WTC11 (cell line): ENCODE results near the gene CERT1. TPM values are rescaled to one million over a fixed set of nuclear protein-coding genes. Genes with fewer than 3 reads are reported as not detected.
A peak's percentile ranks its signal among the peaks of the same experiment; 100 is the strongest.

ENCODE experiments used
- ATAC-seq: fragments of 200-7000 bp; cut with Tn5 transposase; 2 replicates; pipeline ENCODE4 v1.10.0; 2021; ENCODE audit warnings: mild to moderate bottlenecking, moderate library complexity
- CTCF ChIA-PET: fragments of 300-600 bp; sonication (Branson Sonifier 250); formaldehyde crosslinking; loops from one replicate; lab custom pipeline; 2021; ENCODE audit warnings: antibody characterized with exemption; lab: Charles Lee
- POLR2A ChIA-PET: fragments of 350-600 bp; sonication (Branson Sonifier 250); formaldehyde crosslinking; loops from one replicate; lab custom pipeline; 2021; ENCODE audit warnings: antibody characterized with exemption; lab: Charles Lee
- DNase-seq: peaks from one replicate; pipeline ENCODE4 v3.0.0; 2021; ENCODE audit warnings: low spot score
- H3K27ac Mint-ChIP-seq: 2 replicates; pipeline ENCODE4 v1.8.0; 2021; ENCODE audit warnings: mixed read lengths
- H3K27me3 Mint-ChIP-seq: 2 replicates; pipeline ENCODE4 v1.8.0; 2021; ENCODE audit warnings: low read depth, mild to moderate bottlenecking, moderate library complexity, mixed read lengths
- H3K36me3 Mint-ChIP-seq: 2 replicates; pipeline ENCODE4 v1.8.0; 2021; ENCODE audit warnings: mixed read lengths
- H3K4me1 Mint-ChIP-seq: 2 replicates; pipeline ENCODE4 v1.8.0; 2022; ENCODE audit warnings: mixed read lengths
- H3K4me3 Mint-ChIP-seq: 2 replicates; pipeline ENCODE4 v1.8.0; 2021; ENCODE audit warnings: mild to moderate bottlenecking, moderate library complexity, mixed read lengths
- H3K9me3 Mint-ChIP-seq: 2 replicates; pipeline ENCODE4 v1.8.0; 2021; ENCODE audit warnings: mixed read lengths
- ATF1 ChIP-seq: sonication (generic); formaldehyde crosslinking; IDR thresholded peaks from 2 replicates; pipeline ENCODE4 v1.8.1; 2023; ENCODE audit warnings: mild to moderate bottlenecking, moderate library complexity, missing genetic modification reagents
- EMX1 ChIP-seq: fragments of 250-450 bp; sonication (Bioruptor Pico); IDR thresholded peaks from 2 replicates; pipeline ENCODE4 v1.8.0; 2021; ENCODE audit warnings: mild to moderate bottlenecking
- FOXP1 ChIP-seq: sonication (generic); formaldehyde crosslinking; IDR thresholded peaks from 2 replicates; pipeline ENCODE4 v1.8.0; 2022; ENCODE audit warnings: missing genetic modification reagents, mild to moderate bottlenecking, moderate library complexity, borderline replicate concordance
- GABPB1 ChIP-seq: sonication (generic); formaldehyde crosslinking; IDR thresholded peaks from 2 replicates; pipeline ENCODE4 v1.8.1; 2023; ENCODE audit warnings: mild to moderate bottlenecking, missing genetic modification reagents
- NFATC4 ChIP-seq: fragments of 250-450 bp; sonication (Bioruptor Pico); IDR thresholded peaks from 2 replicates; pipeline ENCODE4 v1.9.0; 2021; ENCODE audit warnings: mild to moderate bottlenecking
- NR3C1 ChIP-seq: sonication (generic); formaldehyde crosslinking; conservative IDR thresholded peaks from 2 replicates; pipeline ENCODE4 v1.8.1; 2023; ENCODE audit warnings: low read depth, mild to moderate bottlenecking, missing genetic modification reagents
- SP1 ChIP-seq: sonication (generic); formaldehyde crosslinking; conservative IDR thresholded peaks from 2 replicates; pipeline ENCODE4 v1.8.1; 2022; ENCODE audit warnings: missing genetic modification reagents
- TEAD4 ChIP-seq: sonication (generic); formaldehyde crosslinking; IDR thresholded peaks from 2 replicates; pipeline ENCODE4 v1.8.0; 2022; ENCODE audit warnings: mild to moderate bottlenecking, missing genetic modification reagents
- ZNF263 ChIP-seq: sonication (generic); formaldehyde crosslinking; IDR thresholded peaks from 2 replicates; pipeline ENCODE4 v1.8.1; 2022; ENCODE audit warnings: low read depth, mild to moderate bottlenecking, moderate library complexity, missing genetic modification reagents
- ZNF317 ChIP-seq: sonication (generic); formaldehyde crosslinking; IDR thresholded peaks from 2 replicates; pipeline ENCODE4 v1.8.1; 2023; ENCODE audit warnings: low read depth, mild to moderate bottlenecking, moderate library complexity, missing genetic modification reagents, borderline replicate concordance
- ZNF416 ChIP-seq: fragments of 250-450 bp; sonication (Bioruptor Pico); IDR thresholded peaks from 2 replicates; pipeline ENCODE4 v1.9.0; 2021; ENCODE audit warnings: mild to moderate bottlenecking, inconsistent platforms
- ZNF423 ChIP-seq: fragments of 250-450 bp; sonication (Bioruptor Pico); IDR thresholded peaks from 2 replicates; pipeline ENCODE4 v2.1.2; 2022; ENCODE audit warnings: mild to moderate bottlenecking, moderate library complexity
- total RNA-seq: library from RNA; stranded (reverse); gene quantifications from 3 replicates; pipeline ENCODE4 v1.2.3, GENCODE V29; 2021
- TF ChIP-seq, protein P1 (sequence below): fragments of 200-600 bp; IDR thresholded peaks from 2 replicates; pipeline ENCODE4 v1.8.0; 2022; ENCODE audit warnings: antibody characterized with exemption
- TF ChIP-seq, protein P2 (sequence below): sonication (generic); formaldehyde crosslinking; IDR thresholded peaks from 2 replicates; pipeline ENCODE4 v1.8.0; 2022; ENCODE audit warnings: mild to moderate bottlenecking, missing genetic modification reagents
- TF ChIP-seq, protein P3 (sequence below): sonication (generic); formaldehyde crosslinking; IDR thresholded peaks from 2 replicates; pipeline ENCODE4 v1.8.1; 2023; ENCODE audit warnings: mild to moderate bottlenecking, missing genetic modification reagents
- TF ChIP-seq, protein P4 (sequence below): sonication (generic); formaldehyde crosslinking; IDR thresholded peaks from 2 replicates; pipeline ENCODE4 v1.8.0; 2022; ENCODE audit warnings: mild to moderate bottlenecking, missing genetic modification reagents
- TF ChIP-seq, protein P5 (sequence below): sonication (generic); formaldehyde crosslinking; IDR thresholded peaks from 2 replicates; pipeline ENCODE4 v1.8.1; 2023; ENCODE audit warnings: mild to moderate bottlenecking, missing genetic modification reagents
- TF ChIP-seq, protein P6 (sequence below): sonication (generic); formaldehyde crosslinking; IDR thresholded peaks from 2 replicates; pipeline ENCODE4 v1.8.0; 2022; ENCODE audit warnings: mild to moderate bottlenecking, missing genetic modification reagents
- TF ChIP-seq, protein P7 (sequence below): sonication (generic); formaldehyde crosslinking; IDR thresholded peaks from 2 replicates; pipeline ENCODE4 v1.8.1; 2022; ENCODE audit warnings: mild to moderate bottlenecking, moderate library complexity, missing genetic modification reagents

Gene CERT1
- total RNA-seq, 1 experiment from 2014 or later: 50.8 TPM

DNA sequence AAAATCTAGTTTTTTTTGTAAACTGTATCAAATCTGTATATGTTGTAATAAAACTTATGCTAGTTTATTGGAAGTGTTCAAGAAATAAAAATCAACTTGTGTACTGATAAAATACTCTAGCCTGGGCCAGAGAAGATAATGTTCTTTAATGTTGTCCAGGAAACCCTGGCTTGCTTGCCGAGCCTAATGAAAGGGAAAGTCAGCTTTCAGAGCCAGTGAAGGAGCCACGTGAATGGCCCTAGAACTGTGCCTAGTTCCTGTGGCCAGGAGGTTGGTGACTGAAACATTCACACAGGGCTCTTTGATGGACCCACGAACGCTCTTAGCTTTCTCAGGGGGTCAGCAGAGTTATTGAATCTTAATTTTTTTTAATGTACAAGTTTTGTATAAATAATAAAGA, 150.1 kb downstream of the CERT1 start:
- no peak for TF ChIP-seq NFATC4 (CRISPR knock-in tag)
- no peak for TF ChIP-seq ATF1 (CRISPR knock-in tag)
- TF ChIP-seq, protein P1, sequence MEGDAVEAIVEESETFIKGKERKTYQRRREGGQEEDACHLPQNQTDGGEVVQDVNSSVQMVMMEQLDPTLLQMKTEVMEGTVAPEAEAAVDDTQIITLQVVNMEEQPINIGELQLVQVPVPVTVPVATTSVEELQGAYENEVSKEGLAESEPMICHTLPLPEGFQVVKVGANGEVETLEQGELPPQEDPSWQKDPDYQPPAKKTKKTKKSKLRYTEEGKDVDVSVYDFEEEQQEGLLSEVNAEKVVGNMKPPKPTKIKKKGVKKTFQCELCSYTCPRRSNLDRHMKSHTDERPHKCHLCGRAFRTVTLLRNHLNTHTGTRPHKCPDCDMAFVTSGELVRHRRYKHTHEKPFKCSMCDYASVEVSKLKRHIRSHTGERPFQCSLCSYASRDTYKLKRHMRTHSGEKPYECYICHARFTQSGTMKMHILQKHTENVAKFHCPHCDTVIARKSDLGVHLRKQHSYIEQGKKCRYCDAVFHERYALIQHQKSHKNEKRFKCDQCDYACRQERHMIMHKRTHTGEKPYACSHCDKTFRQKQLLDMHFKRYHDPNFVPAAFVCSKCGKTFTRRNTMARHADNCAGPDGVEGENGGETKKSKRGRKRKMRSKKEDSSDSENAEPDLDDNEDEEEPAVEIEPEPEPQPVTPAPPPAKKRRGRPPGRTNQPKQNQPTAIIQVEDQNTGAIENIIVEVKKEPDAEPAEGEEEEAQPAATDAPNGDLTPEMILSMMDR: no peak
- TF ChIP-seq ZNF317: no peak
- TF ChIP-seq, protein P2, sequence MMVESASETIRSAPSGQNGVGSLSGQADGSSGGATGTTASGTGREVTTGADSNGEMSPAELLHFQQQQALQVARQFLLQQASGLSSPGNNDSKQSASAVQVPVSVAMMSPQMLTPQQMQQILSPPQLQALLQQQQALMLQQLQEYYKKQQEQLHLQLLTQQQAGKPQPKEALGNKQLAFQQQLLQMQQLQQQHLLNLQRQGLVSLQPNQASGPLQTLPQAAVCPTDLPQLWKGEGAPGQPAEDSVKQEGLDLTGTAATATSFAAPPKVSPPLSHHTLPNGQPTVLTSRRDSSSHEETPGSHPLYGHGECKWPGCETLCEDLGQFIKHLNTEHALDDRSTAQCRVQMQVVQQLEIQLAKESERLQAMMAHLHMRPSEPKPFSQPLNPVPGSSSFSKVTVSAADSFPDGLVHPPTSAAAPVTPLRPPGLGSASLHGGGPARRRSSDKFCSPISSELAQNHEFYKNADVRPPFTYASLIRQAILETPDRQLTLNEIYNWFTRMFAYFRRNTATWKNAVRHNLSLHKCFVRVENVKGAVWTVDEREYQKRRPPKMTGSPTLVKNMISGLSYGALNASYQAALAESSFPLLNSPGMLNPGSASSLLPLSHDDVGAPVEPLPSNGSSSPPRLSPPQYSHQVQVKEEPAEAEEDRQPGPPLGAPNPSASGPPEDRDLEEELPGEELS (CRISPR knock-in tag): no peak
- TF ChIP-seq NR3C1 (CRISPR knock-in tag): no peak
- TF ChIP-seq, protein P3, sequence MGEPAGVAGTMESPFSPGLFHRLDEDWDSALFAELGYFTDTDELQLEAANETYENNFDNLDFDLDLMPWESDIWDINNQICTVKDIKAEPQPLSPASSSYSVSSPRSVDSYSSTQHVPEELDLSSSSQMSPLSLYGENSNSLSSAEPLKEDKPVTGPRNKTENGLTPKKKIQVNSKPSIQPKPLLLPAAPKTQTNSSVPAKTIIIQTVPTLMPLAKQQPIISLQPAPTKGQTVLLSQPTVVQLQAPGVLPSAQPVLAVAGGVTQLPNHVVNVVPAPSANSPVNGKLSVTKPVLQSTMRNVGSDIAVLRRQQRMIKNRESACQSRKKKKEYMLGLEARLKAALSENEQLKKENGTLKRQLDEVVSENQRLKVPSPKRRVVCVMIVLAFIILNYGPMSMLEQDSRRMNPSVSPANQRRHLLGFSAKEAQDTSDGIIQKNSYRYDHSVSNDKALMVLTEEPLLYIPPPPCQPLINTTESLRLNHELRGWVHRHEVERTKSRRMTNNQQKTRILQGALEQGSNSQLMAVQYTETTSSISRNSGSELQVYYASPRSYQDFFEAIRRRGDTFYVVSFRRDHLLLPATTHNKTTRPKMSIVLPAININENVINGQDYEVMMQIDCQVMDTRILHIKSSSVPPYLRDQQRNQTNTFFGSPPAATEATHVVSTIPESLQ (CRISPR knock-in tag): no peak
- no peak for TF ChIP-seq TEAD4 (CRISPR knock-in tag)
- TF ChIP-seq ZNF423 (CRISPR knock-in tag): no peak
- TF ChIP-seq, protein P4, sequence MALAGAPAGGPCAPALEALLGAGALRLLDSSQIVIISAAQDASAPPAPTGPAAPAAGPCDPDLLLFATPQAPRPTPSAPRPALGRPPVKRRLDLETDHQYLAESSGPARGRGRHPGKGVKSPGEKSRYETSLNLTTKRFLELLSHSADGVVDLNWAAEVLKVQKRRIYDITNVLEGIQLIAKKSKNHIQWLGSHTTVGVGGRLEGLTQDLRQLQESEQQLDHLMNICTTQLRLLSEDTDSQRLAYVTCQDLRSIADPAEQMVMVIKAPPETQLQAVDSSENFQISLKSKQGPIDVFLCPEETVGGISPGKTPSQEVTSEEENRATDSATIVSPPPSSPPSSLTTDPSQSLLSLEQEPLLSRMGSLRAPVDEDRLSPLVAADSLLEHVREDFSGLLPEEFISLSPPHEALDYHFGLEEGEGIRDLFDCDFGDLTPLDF: no peak
- TF ChIP-seq ZNF263 (CRISPR knock-in tag): no peak
- TF ChIP-seq, protein P5, sequence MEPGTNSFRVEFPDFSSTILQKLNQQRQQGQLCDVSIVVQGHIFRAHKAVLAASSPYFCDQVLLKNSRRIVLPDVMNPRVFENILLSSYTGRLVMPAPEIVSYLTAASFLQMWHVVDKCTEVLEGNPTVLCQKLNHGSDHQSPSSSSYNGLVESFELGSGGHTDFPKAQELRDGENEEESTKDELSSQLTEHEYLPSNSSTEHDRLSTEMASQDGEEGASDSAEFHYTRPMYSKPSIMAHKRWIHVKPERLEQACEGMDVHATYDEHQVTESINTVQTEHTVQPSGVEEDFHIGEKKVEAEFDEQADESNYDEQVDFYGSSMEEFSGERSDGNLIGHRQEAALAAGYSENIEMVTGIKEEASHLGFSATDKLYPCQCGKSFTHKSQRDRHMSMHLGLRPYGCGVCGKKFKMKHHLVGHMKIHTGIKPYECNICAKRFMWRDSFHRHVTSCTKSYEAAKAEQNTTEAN (CRISPR knock-in tag): no peak
- TF ChIP-seq FOXP1: no peak
- TF ChIP-seq, protein P6, sequence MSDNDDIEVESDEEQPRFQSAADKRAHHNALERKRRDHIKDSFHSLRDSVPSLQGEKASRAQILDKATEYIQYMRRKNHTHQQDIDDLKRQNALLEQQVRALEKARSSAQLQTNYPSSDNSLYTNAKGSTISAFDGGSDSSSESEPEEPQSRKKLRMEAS: no peak
- no peak for TF ChIP-seq ZNF416 (CRISPR knock-in tag)
- TF ChIP-seq, protein P7, sequence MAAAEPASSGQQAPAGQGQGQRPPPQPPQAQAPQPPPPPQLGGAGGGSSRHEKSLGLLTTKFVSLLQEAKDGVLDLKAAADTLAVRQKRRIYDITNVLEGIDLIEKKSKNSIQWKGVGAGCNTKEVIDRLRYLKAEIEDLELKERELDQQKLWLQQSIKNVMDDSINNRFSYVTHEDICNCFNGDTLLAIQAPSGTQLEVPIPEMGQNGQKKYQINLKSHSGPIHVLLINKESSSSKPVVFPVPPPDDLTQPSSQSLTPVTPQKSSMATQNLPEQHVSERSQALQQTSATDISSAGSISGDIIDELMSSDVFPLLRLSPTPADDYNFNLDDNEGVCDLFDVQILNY: no peak
- no peak for TF ChIP-seq SP1 (CRISPR knock-in tag)
- TF ChIP-seq EMX1 (CRISPR knock-in tag): no peak
- no peak for TF ChIP-seq GABPB1 (CRISPR knock-in tag)
- TF ChIP-seq, all 79 proteins: peak for 0
- peaks cover 45% of the 10 kb centered on the region for H3K36me3 Mint-ChIP-seq
- POLR2A ChIA-PET: no interaction called here
- 0 out of 2 replicates have a peak overlapping the region, but pooled peaks have one; percentile 73 for H3K27ac Mint-ChIP-seq
- no peak for DNase-seq
- no peaks in the 10 kb centered on the region for H3K9me3 Mint-ChIP-seq
- CTCF ChIA-PET: interaction anchor here (0.8 kb wide), 1 partner anchor 24 kb away, joined by 4 read pairs; the partner anchor contains the start of gene HMGCR
- no peak overlapping the region for H3K4me3 Mint-ChIP-seq
- peaks cover 21% of the 10 kb centered on the region for H3K4me1 Mint-ChIP-seq
- ATAC-seq: no peak
- H3K27me3 Mint-ChIP-seq: no peaks in the 10 kb centered on the region
